EL (cell line): ENCODE results near the gene IKZF1.

ENCODE experiments used
- DNase-seq: peaks from one replicate; pipeline ENCODE4 v3.0.0-alpha.2; 2016

Gene IKZF1

GRCh38 chr7:50304129-50304910, at the start of gene IKZF1:
IKZF1 (plus strand) TSS chr7:50304716; CDS start chr7:50319062, 14,346 bp downstream.
- no peak for DNase-seq

DNA sequence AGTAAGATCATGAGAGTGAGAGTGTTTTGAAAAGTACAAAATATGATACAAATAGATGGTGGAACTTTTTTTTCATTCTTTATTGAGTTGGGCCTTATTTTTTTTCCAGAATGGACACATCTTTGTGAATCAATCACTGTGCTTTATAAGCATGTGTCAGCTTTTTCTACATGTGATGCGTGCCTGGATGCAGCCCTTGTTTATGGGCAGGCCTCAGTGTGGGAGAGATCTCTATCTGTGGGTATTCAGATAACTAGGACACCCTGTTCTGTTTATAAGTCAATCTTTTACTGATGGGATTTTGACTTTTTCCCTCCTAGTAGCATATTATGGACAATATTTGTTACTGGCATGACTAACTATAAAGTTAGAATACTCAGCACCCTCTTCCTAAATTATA, 42.9 kb upstream of the IKZF1 start:
- DNase-seq: no peak

- no peak for DNase-seq
These were observed 42.1 kb upstream of the IKZF1 start for GRCh38 chr7:50262446-50262845.

GRCh38 chr7:50262916-50263690, 41.4 kb upstream of the IKZF1 start:
- DNase-seq: no peak

- no peak for DNase-seq
These were observed 39.6 kb upstream of the IKZF1 start for GRCh38 chr7:50264908-50265307.

- DNase-seq: no peak
These were observed 38.4 kb upstream of the IKZF1 start for GRCh38 chr7:50265968-50266634.

- no peak for DNase-seq
These were observed 37.7 kb upstream of the IKZF1 start for GRCh38 chr7:50266635-50267386.

- no peak for DNase-seq
These were observed 36.9 kb upstream of the IKZF1 start for GRCh38 chr7:50267525-50268041.

GRCh38 chr7:50268223-50268622, 36.3 kb upstream of the IKZF1 start:
- no peak for DNase-seq

DNA sequence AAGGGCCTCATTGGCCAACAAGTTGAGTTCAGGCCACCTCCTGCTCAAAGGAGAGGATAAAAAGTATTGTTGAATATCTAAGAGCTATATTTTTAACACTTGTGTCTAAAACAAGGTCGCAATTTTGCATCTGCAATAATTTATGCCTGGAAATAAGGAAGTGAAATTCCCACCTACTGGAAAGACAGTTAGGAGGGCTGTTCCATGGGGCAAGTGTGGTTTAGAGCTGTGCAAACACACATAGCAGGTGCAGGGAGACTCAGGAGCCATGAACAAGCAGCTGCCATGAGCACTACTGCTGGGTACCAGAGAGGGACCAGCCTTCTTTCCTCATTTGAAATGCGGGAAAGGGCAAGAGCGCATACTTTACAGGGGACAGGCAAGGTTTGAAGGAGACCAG, 35.5 kb upstream of the IKZF1 start:
- no peak for DNase-seq

- no peak for DNase-seq
These were observed 33.9 kb upstream of the IKZF1 start for GRCh38 chr7:50270531-50271018.

DNA sequence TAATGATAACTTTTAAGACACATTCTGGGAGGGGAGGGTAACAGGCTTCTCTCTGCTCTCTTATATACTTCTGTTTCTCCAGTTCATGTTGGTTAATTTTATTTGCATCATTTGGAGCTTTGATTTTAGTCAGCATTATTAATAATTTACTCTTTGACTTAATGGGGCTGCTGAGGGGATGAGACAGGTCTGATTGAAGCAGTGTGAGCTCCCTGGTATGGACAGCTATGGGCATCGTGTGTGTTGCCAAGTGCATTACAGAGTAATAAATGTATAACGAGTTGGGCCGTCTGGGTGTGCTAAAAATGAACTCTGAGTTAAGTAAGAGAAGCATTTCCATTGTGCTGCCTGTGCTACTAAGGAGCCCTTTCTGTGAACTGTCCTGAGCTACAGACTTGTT, 31.7 kb upstream of the IKZF1 start:
- no peak for DNase-seq

- DNase-seq: no peak
These were observed 31.2 kb upstream of the IKZF1 start for GRCh38 chr7:50273301-50273700.

DNA sequence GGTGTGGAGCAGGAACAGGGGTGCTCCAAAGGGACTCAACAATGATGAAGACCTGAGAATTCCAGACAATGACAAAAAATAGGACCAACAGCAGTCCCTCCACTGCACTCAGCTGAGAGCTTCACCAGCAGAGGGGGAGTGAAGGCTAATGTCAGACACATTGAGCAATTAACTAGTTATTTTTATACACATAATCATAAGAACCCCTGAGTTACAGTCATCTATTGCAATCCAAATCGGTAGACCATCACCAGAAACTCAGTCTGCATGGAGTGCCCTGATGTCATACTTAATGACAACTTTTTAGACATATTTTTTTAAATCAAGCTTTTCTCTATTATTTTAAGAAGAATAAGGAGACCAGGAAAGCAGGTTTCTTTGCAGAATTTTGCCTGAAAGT, 30.6 kb upstream of the IKZF1 start:
- no peak for DNase-seq

- DNase-seq: no peak
These were observed 30.2 kb upstream of the IKZF1 start for GRCh38 chr7:50274361-50274760.

DNA sequence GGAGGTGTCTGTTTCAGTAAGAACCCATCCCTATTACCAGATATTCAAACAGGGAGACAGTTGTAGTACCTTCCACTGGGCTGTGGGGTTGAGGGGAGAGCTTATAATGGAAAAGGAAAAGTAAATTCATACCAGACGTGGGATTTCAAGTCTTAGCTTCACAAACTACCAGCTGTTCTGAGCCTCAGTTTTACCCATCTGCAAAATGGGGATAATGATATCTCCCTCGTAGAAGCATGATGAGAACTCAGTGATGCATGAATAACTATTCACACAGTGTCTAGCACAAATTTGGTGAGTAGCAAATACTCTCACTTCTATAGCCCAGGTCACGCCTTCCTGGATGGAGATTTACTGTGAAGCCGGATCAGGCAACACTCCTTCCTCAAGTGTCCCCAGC, 29.1 kb upstream of the IKZF1 start:
- DNase-seq: no peak

DNA sequence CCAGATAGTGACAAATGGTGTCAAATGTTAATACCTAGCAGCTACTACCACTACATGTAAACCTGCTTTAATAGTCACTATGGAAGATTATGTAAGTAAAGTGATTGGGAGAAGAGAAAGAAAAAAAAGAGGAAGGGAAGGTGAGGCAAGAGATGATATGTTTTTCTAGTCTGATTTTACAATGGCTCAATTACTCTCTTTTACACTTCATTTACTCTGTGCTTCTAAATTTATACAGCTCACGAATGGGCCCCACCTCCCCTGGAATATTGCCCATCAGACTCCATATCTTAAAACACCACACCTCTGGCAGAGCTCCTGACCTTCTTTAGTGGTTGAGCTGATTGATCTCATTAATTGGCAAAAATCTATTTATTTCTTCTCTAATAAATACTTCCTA, 28.0 kb upstream of the IKZF1 start:
- no peak for DNase-seq

DNA sequence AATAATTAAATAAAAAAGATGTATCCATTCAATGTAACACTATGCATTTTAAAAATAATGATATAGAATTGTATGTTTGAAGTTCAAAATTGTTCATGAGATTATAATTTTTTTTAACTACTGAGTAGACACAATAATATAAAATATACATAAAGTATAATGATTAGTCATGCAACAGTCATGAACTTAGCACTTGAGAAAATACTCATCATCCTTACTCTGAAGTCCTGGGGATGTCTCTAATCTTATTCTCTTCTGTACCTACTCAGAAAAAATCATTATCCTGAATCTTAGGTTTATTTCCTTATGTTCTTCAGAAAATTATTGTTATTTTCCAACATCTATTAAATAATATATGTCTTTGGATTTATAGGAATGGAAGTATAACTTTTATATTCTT, 26.4 kb upstream of the IKZF1 start:
- no peak for DNase-seq

DNA sequence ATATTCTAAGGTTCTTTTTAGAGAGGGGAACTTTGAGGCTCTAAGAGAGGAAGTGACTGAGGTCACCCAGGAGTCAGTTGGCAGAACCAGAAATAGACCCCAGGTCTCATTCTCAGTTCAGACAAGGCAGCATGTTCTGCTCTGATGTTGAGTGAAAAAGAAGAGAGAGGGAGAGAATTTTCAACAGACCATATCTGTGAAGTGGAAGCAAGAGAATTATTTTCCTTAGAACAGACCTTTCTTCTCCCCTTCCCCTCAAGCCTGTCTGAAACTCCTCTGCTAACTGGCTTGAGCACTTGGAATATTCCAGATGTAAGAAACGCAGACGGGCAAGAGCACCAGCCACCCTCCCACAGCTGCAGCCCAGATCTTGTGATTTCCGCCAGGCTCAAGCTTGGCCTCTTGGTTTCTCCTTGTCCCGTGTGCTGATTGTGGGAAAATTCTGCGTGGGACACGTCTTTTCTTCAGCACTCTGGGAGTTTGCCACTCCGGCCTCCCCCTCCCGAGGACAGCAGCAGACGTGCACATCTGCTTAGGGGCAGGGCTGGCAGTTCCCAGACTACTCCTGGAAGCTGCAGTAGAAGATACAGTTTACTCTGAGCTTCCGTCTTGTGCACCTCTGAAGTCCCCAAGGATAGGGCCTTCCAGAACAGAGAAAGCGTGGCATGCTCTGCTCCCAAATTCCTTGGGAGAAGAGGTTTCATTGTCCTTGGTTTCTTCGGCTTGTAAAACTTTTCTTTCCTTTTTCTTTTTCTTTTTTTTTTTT, 22.7 kb upstream of the IKZF1 start:
- DNase-seq: no peak

DNA sequence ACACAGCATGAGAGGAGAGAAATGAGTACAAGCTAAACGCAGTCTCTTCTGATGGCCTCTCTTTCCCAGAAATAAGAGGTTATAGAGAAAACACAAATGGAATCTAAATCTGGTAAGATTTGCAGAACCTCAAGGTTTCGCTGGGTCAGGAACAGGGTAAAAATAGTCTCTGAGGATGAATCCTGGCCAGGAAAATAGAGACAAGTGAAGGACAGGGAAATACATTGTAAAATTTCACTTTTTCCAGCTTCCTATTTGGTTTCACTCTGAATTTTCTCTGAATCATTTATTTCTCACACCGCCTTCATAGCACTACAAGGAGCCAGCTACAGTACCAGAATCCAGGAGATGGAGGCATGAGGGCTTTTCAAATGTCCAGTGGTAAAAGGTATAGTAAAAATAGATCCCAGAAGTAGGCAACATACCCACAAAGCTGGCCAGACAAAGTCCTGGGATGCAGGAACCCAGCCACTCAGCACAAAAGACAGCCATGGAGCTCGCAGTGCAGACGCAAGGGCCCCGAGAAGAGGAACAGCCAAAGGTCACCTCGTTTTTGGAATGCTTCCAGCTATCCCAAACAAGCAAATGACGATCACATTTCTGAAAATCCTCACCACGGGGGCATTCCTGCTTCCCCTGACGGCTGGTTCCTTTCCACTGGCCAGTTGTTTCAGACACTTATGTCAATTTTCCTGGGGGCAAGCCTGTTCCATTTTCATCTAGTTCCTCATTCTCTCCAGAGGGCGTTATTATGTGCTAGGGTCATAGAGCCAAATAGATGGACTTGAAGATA, 21.5 kb upstream of the IKZF1 start:
- DNase-seq: no peak

DNA sequence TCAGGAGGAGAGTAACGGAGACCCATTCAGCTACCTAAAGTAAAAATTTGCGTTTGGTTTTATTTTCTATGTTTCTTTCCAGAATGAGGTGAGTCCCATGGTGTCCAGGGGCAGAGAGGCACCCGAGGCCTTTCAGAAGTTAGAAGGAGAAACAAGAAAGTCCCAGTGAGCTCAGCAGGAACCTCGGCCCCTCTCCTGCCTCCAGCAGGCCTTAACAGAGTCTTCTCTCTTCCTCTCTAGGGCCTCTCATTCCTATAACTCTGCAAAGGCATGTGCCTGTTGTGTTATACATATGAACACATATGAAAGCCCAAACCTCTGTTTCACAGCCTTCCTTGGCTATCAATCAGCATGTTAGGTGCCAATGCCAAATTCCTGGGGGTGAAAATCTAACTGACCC, 20.8 kb upstream of the IKZF1 start:
- DNase-seq: no peak
